DOHH2 (cell line): ENCODE measurements around the gene PPFIA2.

Experiments
- H3F3A ChIP-seq: fragments of 200-600 bp; sonication (generic), shearing (Covaris generic); 2 replicates; pipeline ENCODE4 v1.6.0; 2016; ENCODE audit warnings: antibody characterized with exemption, mild to moderate bottlenecking; ENCODE audit not compliant: control insufficient read depth, insufficient read depth
- H3K27ac ChIP-seq: fragments of 200-600 bp; sonication (generic); 2 replicates; pipeline ENCODE4 v1.5.1; 2014; ENCODE audit warnings: low read depth, mild to moderate bottlenecking, low read length, moderate library complexity
- H3K27me3 ChIP-seq: fragments of 200-600 bp; sonication (generic); 2 replicates; pipeline ENCODE4 v1.6.1; 2014; ENCODE audit warnings: mild to moderate bottlenecking, low read length, mixed read lengths; ENCODE audit not compliant: control insufficient read depth
- H3K36me3 ChIP-seq: fragments of 200-600 bp; sonication (generic); 2 replicates; pipeline ENCODE4 v1.6.1; 2014; ENCODE audit warnings: mild to moderate bottlenecking, low read length, moderate library complexity, mixed read lengths; ENCODE audit not compliant: control insufficient read depth
- H3K4me1 ChIP-seq: fragments of 200-600 bp; sonication (generic); 2 replicates; pipeline ENCODE4 v1.6.1; 2014; ENCODE audit warnings: mild to moderate bottlenecking, low read length, mixed read lengths; ENCODE audit not compliant: control insufficient read depth
- H3K4me2 ChIP-seq: fragments of 200-600 bp; sonication (generic); 2 replicates; pipeline ENCODE4 v1.6.0; 2014; ENCODE audit warnings: mild to moderate bottlenecking, low read length, moderate library complexity
- H3K4me3 ChIP-seq: fragments of 200-600 bp; sonication (generic); 2 replicates; pipeline ENCODE4 v1.5.1; 2014; ENCODE audit warnings: mild to moderate bottlenecking, low read length, mixed read lengths
- H3K79me2 ChIP-seq: fragments of 200-600 bp; sonication (generic); 2 replicates; pipeline ENCODE4 v1.6.1; 2014; ENCODE audit warnings: mild to moderate bottlenecking, low read length, mixed read lengths; ENCODE audit not compliant: control insufficient read depth
- H3K9me2 ChIP-seq: fragments of 200-600 bp; sonication (generic); replicated peaks from 2 replicates; pipeline ENCODE4 v1.6.1; 2014; ENCODE audit warnings: mild to moderate bottlenecking, low read length, mixed read lengths; ENCODE audit not compliant: control insufficient read depth
- H3K9me3 ChIP-seq: fragments of 200-600 bp; sonication (generic); 2 replicates; pipeline ENCODE4 v1.6.1; 2014; ENCODE audit warnings: antibody characterized with exemption, low read length, mixed read lengths; ENCODE audit not compliant: control insufficient read depth, insufficient read depth
- H4K20me1 ChIP-seq: fragments of 200-600 bp; sonication (generic); 2 replicates; pipeline ENCODE4 v1.6.0; 2014; ENCODE audit warnings: low read depth, mild to moderate bottlenecking, antibody characterized with exemption, low read length, moderate library complexity; ENCODE audit not compliant: control insufficient read depth, insufficient read depth
- CTCF ChIP-seq: fragments of 200-600 bp; sonication (generic); IDR thresholded peaks from one replicate; pipeline ENCODE4 v1.5.1; 2014; ENCODE audit warnings: antibody characterized with exemption, mild to moderate bottlenecking, low read depth, low read length; ENCODE audit not compliant: poor library complexity, severe bottlenecking
- EZH2phosphoT487 ChIP-seq: fragments of 200-600 bp; sonication (generic); IDR thresholded peaks from 2 replicates; pipeline ENCODE4 v1.6.1; 2017; ENCODE audit warnings: borderline replicate concordance, mild to moderate bottlenecking, antibody characterized with exemption, low read length, moderate library complexity, mixed read lengths

The PPFIA2 gene

GRCh38 chr12:81758421-81759189, 545 bp downstream of the PPFIA2 start:
- H3K4me1 ChIP-seq: no peaks in the 10 kb centered on the region
- H3K4me3 ChIP-seq: no peak overlapping the region
- H3F3A ChIP-seq: no peaks in the 10 kb centered on the region
- H3K36me3 ChIP-seq: no peaks in the 10 kb centered on the region
- no peaks in the 10 kb centered on the region for H4K20me1 ChIP-seq
- no peak overlapping the region for H3K27ac ChIP-seq
- no peaks in the 10 kb centered on the region for H3K27me3 ChIP-seq
- no peaks in the 10 kb centered on the region for H3K79me2 ChIP-seq
- no peaks in the 10 kb centered on the region for H3K9me2 ChIP-seq
- H3K4me2 ChIP-seq: no peak overlapping the region
- TF ChIP-seq CTCF: no peak
- no peak for TF ChIP-seq EZH2phosphoT487
- H3K9me3 ChIP-seq: no peaks in the 10 kb centered on the region

GRCh38 chr12:81757731-81758365, 1.3 kb downstream of the PPFIA2 start:
- Histone ChIP-seq H3K9me2 (no peaks in the 10 kb centered on the region), H3K4me1 (no peaks in the 10 kb centered on the region), H3K4me2 (no peak overlapping the region), H3K4me3 (no peak overlapping the region), H3K9me3 (no peaks in the 10 kb centered on the region), H3K36me3 (no peaks in the 10 kb centered on the region), H4K20me1 (no peaks in the 10 kb centered on the region), H3K27me3 (no peaks in the 10 kb centered on the region), H3K79me2 (no peaks in the 10 kb centered on the region), H3K27ac (no peak overlapping the region), H3F3A (no peaks in the 10 kb centered on the region)
- no peak for TF ChIP-seq EZH2phosphoT487
- no peak for TF ChIP-seq CTCF

- H3K27ac ChIP-seq: no peak overlapping the region
- TF ChIP-seq EZH2phosphoT487 (no peak), CTCF (no peak)
- no peaks in the 10 kb centered on the region for H3K9me3 ChIP-seq
- H3K9me2 ChIP-seq: no peaks in the 10 kb centered on the region
- H3K36me3 ChIP-seq: no peaks in the 10 kb centered on the region
- H4K20me1 ChIP-seq: no peaks in the 10 kb centered on the region
- H3K27me3 ChIP-seq: no peaks in the 10 kb centered on the region
- H3K4me2 ChIP-seq: no peak overlapping the region
- no peaks in the 10 kb centered on the region for H3F3A ChIP-seq
- H3K4me1 ChIP-seq: no peaks in the 10 kb centered on the region
- H3K4me3 ChIP-seq: no peak overlapping the region
- H3K79me2 ChIP-seq: no peaks in the 10 kb centered on the region
These were observed 29.4 kb downstream of the PPFIA2 start for GRCh38 chr12:81729781-81730180.
